Measurements from ENCODE around the gene TMEM25.

DNA sequence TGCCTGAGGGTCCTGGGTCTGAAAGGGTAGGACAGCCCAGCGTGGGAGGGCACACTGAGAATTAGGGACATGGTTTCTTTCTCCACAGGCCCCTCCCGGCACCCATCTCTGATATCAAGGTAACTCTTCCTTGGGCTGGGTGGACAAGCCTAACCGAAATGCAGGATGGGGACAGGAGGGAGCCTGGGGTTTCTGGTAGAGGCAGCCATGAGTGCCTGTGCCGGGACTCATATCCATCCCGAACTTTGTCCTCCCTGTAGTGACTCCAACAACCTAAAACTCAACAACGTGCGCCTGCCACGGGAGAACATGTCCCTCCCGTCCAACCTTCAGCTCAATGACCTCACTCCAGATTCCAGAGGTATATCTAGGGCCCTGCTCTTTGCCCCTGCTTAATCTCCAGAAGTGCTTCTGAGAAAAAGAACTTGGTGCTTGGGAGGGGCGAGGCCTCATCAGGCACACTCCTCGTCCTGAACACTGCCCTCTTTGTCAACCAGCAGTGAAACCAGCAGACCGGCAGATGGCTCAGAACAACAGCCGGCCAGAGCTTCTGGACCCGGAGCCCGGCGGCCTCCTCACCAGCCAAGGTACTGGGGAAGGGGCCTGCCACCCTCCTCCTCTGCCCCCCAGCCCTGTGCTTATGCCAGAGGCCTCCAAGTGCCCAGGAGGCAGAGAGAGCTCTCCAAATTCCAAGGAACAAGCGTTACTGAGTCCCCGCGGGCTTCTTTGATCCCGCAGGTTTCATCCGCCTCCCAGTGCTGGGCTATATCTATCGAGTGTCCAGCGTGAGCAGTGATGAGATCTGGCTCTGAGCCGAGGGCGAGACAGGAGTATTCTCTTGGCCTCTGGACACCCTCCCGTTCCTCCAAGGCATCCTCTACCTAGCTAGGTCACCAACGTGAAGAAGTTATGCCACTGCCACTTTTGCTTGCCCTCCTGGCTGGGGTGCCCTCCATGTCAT, 3.1 kb downstream of the TMEM25 start:
- no peak for TF ChIP-seq POLR2A (IDR thresholded peaks at IDR 0.05)
- TF ChIP-seq, protein P1, sequence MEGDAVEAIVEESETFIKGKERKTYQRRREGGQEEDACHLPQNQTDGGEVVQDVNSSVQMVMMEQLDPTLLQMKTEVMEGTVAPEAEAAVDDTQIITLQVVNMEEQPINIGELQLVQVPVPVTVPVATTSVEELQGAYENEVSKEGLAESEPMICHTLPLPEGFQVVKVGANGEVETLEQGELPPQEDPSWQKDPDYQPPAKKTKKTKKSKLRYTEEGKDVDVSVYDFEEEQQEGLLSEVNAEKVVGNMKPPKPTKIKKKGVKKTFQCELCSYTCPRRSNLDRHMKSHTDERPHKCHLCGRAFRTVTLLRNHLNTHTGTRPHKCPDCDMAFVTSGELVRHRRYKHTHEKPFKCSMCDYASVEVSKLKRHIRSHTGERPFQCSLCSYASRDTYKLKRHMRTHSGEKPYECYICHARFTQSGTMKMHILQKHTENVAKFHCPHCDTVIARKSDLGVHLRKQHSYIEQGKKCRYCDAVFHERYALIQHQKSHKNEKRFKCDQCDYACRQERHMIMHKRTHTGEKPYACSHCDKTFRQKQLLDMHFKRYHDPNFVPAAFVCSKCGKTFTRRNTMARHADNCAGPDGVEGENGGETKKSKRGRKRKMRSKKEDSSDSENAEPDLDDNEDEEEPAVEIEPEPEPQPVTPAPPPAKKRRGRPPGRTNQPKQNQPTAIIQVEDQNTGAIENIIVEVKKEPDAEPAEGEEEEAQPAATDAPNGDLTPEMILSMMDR (IDR thresholded peaks at IDR 0.05 in 4 of 5, conservative IDR thresholded peaks at IDR 0.05 in 1 of 5) = no peak

All from gastrocnemius medialis (tissue), 4 donors.